OCI-LY1 (cell line): ENCODE data around the gene GNG12.

Source experiments
- H2AFZ ChIP-seq: fragments of 200-600 bp; sonication (generic), shearing (Covaris generic); 2 replicates; pipeline ENCODE4 v1.6.0; 2014; ENCODE audit warnings: antibody characterized with exemption, mild to moderate bottlenecking, low read length
- H3F3A ChIP-seq: fragments of 200-600 bp; sonication (generic), shearing (Covaris generic); 2 replicates; pipeline ENCODE4 v1.6.0; 2014; ENCODE audit warnings: mild to moderate bottlenecking, antibody characterized with exemption, low read length, moderate library complexity; ENCODE audit not compliant: insufficient read depth
- H3K27ac ChIP-seq: fragments of 200-600 bp; sonication (generic); 2 replicates; pipeline ENCODE4 v1.5.1; 2014; ENCODE audit warnings: low read length, mixed run types, mild to moderate bottlenecking, low read depth; ENCODE audit not compliant: poor library complexity, severe bottlenecking
- H3K27me3 ChIP-seq: fragments of 200-600 bp; sonication (generic); 2 replicates; pipeline ENCODE4 v1.6.0; 2014; ENCODE audit warnings: antibody characterized with exemption, mild to moderate bottlenecking, low read length, moderate library complexity; ENCODE audit not compliant: insufficient read depth
- H3K36me3 ChIP-seq: fragments of 200-600 bp; sonication (generic); 2 replicates; pipeline ENCODE4 v1.6.1; 2014; ENCODE audit warnings: mild to moderate bottlenecking, antibody characterized with exemption, low read length, moderate library complexity, mixed read lengths; ENCODE audit not compliant: insufficient read depth
- H3K4me1 ChIP-seq: fragments of 200-600 bp; sonication (generic); 2 replicates; pipeline ENCODE4 v1.5.1; 2014; ENCODE audit warnings: mild to moderate bottlenecking, low read length, moderate library complexity; ENCODE audit not compliant: insufficient read depth, severe bottlenecking
- H3K4me2 ChIP-seq: fragments of 200-600 bp; sonication (generic), shearing (Covaris generic); 2 replicates; pipeline ENCODE4 v1.6.1; 2014; ENCODE audit warnings: low read length
- H3K4me3 ChIP-seq: fragments of 200-600 bp; sonication (generic); 2 replicates; pipeline ENCODE4 v1.5.1; 2014; ENCODE audit warnings: low read length, low read depth, mild to moderate bottlenecking, mixed read lengths; ENCODE audit not compliant: poor library complexity, severe bottlenecking
- H3K79me2 ChIP-seq: fragments of 200-600 bp; shearing (Covaris generic); 2 replicates; pipeline ENCODE4 v1.6.1; 2016; ENCODE audit warnings: mixed run types, low read length, mixed read lengths; ENCODE audit not compliant: insufficient read depth
- H3K9ac ChIP-seq: fragments of 200-600 bp; sonication (generic), shearing (Covaris generic); 2 replicates; pipeline ENCODE4 v1.6.1; 2014; ENCODE audit warnings: mild to moderate bottlenecking, low read length, mixed read lengths
- H3K9me2 ChIP-seq: fragments of 200-600 bp; sonication (generic), shearing (Covaris generic); 2 replicates; pipeline ENCODE4 v1.6.1; 2014; ENCODE audit warnings: low read depth, mild to moderate bottlenecking, low read length, mixed read lengths
- H3K9me3 ChIP-seq: fragments of 200-600 bp; shearing (Covaris generic); 2 replicates; pipeline ENCODE4 v1.6.1; 2014; ENCODE audit warnings: low read length, mixed read lengths
- H4K20me1 ChIP-seq: fragments of 200-600 bp; sonication (generic), shearing (Covaris generic); 2 replicates; pipeline ENCODE4 v1.6.0; 2016; ENCODE audit warnings: mild to moderate bottlenecking, low read length; ENCODE audit not compliant: insufficient read depth
- CTCF ChIP-seq: fragments of 200-600 bp; sonication (generic), shearing (Covaris generic); IDR thresholded peaks from 2 replicates; pipeline ENCODE4 v1.5.1; 2017; ENCODE audit warnings: mild to moderate bottlenecking, antibody characterized with exemption, low read length, moderate library complexity, mixed read lengths
- EZH2 ChIP-seq: fragments of 200-600 bp; sonication (generic), shearing (Covaris generic); IDR thresholded peaks from 2 replicates; pipeline ENCODE4 v1.8.0; 2017; ENCODE audit warnings: borderline replicate concordance, mixed run types, mild to moderate bottlenecking, antibody characterized with exemption, low read length, moderate library complexity, mixed read lengths

GNG12 gene

GRCh38 chr1:67818725-67819301, 14.5 kb downstream of the GNG12 start:
- Histone ChIP-seq H4K20me1 (no peaks in the 10 kb centered on the region), H3K9me2 (no peaks in the 10 kb centered on the region), H2AFZ (no peak overlapping the region), H3K27ac (no peak overlapping the region), H3F3A (no peaks in the 10 kb centered on the region), H3K36me3 (no peaks in the 10 kb centered on the region), H3K4me2 (no peak overlapping the region), H3K4me3 (no peak overlapping the region), H3K27me3 (peaks cover 6% of the 10 kb centered on the region; the same call in 1 of the 2 replicates), H3K9me3 (peaks cover 7% of the 10 kb centered on the region; the same call in 1 of the 2 replicates), H3K79me2 (no peaks in the 10 kb centered on the region), H3K4me1 (no peaks in the 10 kb centered on the region), H3K9ac (no peak overlapping the region)
- TF ChIP-seq CTCF, result no peak
- TF ChIP-seq EZH2, result no peak

GRCh38 chr1:67818162-67818561, 15.1 kb downstream of the GNG12 start:
- Histone ChIP-seq H3K79me2 (no peaks in the 10 kb centered on the region), H3K27me3 (peaks cover 6% of the 10 kb centered on the region; the same call in 1 of the 2 replicates), H2AFZ (no peak overlapping the region), H3K27ac (no peak overlapping the region), H3K36me3 (no peaks in the 10 kb centered on the region), H3K4me3 (no peak overlapping the region), H4K20me1 (no peaks in the 10 kb centered on the region), H3K9me2 (no peaks in the 10 kb centered on the region), H3K4me2 (no peak overlapping the region), H3K9me3 (peaks cover 7% of the 10 kb centered on the region; the same call in 1 of the 2 replicates), H3K9ac (no peak overlapping the region), H3F3A (no peaks in the 10 kb centered on the region), H3K4me1 (no peaks in the 10 kb centered on the region)
- no peak for TF ChIP-seq EZH2
- no peak for TF ChIP-seq CTCF

GRCh38 chr1:67817319-67817718, 15.9 kb downstream of the GNG12 start:
- Histone ChIP-seq H3K9ac (no peak overlapping the region), H3K4me1 (no peaks in the 10 kb centered on the region), H3K9me2 (no peaks in the 10 kb centered on the region), H3K79me2 (no peaks in the 10 kb centered on the region), H3F3A (no peaks in the 10 kb centered on the region), H3K4me3 (no peak overlapping the region), H3K9me3 (peaks cover 7% of the 10 kb centered on the region; the same call in 1 of the 2 replicates), H3K36me3 (no peaks in the 10 kb centered on the region), H2AFZ (no peak overlapping the region), H3K4me2 (no peak overlapping the region), H3K27me3 (peaks cover 6% of the 10 kb centered on the region; the same call in 1 of the 2 replicates), H4K20me1 (no peaks in the 10 kb centered on the region), H3K27ac (no peak overlapping the region)
- no peak for TF ChIP-seq EZH2
- no peak for TF ChIP-seq CTCF
